VCaP (cell line): ENCODE measurements around the gene HELZ2.

Experiments
- H3K27ac ChIP-seq: fragments of 450-650 bp; 2 replicates; pipeline ENCODE4 v1.5.1; 2017
- TF ChIP-seq, protein P1 (sequence below): fragments of 450-650 bp; conservative IDR thresholded peaks from 2 replicates; pipeline ENCODE4 v1.5.1; 2017; ENCODE audit warnings: mild to moderate bottlenecking, moderate library complexity

Gene HELZ2

DNA sequence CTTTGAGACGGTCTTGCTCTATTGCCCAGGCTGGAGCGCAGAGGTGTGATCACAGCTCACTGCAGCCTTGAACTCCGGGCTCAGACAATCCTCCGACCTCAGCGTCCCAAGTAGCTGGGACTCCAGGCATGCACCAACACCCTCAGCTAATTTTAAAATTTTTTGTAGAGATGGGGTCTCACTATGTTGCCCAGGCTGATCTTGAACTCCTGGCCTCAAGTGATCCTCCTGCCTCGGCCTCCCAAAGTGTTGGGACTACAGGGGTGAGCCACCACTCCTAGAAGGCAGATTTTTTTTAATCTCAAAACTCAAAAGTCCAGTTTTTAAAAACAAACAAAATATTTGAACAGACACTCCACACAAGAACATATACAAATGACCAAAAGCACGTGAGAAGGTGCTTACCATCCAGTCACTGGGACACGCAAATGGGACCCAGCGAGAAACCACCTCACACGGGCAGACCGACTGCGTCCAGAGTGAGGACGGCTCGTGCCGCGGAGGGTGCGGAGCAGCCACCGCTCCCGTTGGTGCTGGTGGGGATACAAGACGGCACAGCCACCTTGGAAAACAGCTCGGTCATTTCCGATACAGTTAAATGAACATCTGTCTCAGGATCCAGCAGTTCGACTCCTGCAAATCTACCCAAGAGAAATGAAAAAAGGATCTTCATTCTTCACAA is 8.5 kb upstream of the HELZ2 start:
- H3K27ac ChIP-seq = no peak overlapping the region
- TF ChIP-seq, protein P1, sequence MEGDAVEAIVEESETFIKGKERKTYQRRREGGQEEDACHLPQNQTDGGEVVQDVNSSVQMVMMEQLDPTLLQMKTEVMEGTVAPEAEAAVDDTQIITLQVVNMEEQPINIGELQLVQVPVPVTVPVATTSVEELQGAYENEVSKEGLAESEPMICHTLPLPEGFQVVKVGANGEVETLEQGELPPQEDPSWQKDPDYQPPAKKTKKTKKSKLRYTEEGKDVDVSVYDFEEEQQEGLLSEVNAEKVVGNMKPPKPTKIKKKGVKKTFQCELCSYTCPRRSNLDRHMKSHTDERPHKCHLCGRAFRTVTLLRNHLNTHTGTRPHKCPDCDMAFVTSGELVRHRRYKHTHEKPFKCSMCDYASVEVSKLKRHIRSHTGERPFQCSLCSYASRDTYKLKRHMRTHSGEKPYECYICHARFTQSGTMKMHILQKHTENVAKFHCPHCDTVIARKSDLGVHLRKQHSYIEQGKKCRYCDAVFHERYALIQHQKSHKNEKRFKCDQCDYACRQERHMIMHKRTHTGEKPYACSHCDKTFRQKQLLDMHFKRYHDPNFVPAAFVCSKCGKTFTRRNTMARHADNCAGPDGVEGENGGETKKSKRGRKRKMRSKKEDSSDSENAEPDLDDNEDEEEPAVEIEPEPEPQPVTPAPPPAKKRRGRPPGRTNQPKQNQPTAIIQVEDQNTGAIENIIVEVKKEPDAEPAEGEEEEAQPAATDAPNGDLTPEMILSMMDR = no peak

DNA sequence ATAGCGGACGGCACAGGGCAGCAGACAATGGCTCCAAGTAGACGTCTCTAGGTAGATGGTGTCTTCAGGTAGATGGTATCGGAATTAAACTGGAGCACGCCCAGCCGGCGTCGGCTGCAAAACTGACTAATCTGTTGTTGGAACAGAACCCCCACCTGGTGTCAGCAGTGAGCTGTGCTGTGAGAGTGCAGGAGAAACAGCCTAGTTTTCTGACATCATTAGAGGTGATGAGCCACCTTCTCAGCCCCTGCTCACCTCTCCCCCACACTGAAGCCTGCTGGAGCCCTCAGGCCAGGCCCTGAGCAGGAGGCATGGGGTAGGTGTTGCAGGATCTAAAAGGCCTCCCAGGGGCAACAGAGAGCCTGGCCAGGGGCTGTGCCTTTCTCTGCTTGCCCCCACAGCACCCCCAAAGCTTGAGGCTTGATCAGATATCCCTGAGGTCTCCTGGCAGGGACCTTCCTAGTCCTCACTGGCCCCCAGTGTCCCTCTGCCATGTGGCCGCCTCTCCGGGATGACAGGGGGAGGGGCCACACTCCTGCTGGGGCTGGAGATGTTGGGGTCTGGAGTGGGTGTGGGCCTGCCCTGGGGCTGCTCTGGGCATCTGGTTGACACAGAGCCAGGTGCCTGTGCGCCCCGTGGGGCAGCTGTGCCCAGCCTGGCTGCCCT is 6.9 kb upstream of the HELZ2 start:
- TF ChIP-seq, protein P1 = peak; percentile 70
- H3K27ac ChIP-seq = no peak overlapping the region

DNA sequence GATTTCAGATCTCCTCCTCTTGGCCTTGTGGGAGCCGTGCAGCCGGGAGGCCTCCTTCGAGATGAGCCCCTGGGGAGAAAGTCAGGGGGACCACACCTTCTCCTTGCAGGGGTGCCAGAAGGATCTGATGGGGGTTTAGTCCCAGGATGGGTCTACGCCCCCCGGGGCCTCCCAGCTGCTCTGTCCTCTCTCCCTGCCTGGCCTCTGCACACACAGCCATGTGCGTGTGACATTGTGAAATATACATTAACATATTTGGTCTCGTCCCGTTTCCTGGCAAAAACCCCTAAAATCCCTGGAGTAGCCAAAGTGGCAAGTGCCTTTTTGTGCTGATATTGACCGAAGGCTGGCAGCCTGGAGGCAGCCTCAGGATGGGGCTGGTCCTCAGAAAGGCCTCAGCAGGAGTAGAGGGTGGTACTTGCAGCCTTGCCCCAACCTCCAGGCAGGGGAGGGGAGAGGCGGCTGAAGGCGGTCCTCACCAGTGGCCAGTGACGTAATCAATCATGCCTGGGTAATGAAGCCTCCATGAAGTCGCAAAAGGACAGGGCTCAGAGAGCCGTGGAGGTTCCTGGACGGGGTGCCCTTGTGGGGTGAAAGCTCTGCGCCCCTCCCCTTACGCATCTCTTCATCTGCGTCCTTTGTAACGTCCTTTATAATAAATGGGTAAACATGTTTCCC is 5.1 kb upstream of the HELZ2 start:
- peak overlapping the region; percentile 5; the same call in 1 of the 2 replicates for H3K27ac ChIP-seq
- TF ChIP-seq, protein P1 = no peak

DNA sequence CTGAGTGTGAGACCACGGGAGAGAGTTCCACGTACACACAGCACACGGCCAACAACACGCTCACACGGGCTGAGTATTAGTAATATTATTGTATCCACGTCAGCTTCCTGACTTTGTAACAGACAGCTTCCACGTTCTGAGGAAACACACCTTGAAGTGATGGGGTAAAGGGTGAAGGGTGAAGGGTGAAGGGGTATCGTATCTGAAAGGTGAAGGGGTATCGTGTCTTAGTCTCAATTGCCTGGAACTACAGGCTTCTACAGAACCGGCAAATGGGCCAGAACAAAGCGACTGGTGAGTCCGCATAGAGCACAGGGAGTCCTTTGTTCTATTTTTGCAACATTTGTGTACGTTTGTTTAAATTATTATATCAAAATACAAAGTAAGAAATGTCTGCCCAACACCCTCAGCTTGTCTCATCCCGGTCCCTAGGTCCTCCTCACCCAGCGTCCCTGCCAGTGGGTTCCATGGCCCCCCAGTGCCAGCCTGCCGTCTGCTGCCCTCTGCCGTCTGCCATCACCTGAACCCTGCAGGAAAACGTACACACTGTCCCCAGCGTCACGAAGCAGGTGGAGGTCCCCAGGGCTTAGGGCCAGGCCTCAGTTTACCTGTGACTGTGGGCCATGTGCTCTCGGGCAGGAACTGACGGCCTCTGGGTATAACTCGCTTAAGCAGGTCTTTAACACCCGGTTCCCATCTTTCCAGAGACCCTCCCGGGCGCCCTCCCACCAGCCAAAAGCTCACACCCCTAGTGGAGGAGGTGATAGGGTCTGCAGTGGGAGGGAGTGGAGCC is 4.4 kb upstream of the HELZ2 start:
- peak overlapping the region; percentile 5; the same call in 1 of the 2 replicates for H3K27ac ChIP-seq
- TF ChIP-seq, protein P1 = no peak

DNA sequence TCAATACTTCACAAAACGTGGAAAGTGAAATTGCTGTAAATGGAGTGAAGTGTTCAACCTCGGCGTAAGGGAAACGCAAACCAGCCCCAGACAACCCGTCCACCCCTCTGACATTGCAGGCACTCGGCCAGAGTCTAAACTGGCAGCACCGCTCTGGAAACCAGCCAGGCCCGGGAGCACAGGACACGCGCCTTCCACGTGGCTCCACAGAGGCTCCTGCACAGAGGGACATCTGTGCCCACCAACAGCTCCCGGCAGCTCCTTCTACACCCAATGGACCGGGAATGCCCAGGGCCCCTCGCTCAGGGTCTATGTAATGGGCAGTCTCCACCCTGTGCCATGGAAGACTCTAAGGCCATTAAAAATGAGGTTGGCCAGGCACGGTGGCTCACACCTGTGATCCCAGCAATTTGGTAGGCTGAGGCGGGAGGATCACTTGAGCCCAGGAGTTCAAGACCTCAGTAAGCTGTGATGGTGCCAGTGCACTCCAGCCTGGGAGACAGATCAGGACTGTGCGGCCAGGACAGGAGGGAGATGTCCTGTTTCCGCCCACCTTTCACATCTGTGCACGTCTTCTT is 3.4 kb upstream of the HELZ2 start:
- TF ChIP-seq, protein P1 = no peak
- H3K27ac ChIP-seq = peak overlapping the region; percentile 67

DNA sequence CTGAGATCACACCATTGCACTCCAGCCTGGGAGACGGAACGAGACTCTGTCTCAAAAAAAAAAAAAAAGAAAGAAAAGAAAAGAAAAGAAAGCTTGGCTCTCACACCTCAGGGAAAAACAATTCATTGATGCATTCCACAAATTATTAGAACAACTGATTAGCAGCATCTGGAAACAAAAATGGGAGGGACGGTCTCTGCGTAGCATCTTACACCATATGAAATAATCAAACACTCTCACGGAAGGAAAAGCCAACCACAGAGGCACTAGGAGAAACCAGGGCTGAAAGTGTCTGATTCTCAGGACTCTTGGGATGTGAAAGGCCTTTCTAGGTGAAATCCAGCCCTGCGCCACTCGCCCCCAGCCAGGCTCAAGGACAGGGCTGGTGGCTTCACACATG is 2.3 kb upstream of the HELZ2 start:
- TF ChIP-seq, protein P1 = no peak
- peak overlapping the region; percentile 67 for H3K27ac ChIP-seq
